Neural progenitor cell (in vitro differentiated cells): ENCODE results near the gene INPP4A.

Experiments
- EZH2 ChIP-seq: fragments of 200-600 bp; sonication (generic); IDR thresholded peaks from 2 replicates; pipeline ENCODE4 v1.6.1; 2017; ENCODE audit warnings: antibody characterized with exemption, mild to moderate bottlenecking, moderate library complexity
- EZH2phosphoT487 ChIP-seq: fragments of 200-600 bp; sonication (generic); IDR thresholded peaks from 2 replicates; pipeline ENCODE4 v1.6.1; 2017; ENCODE audit warnings: antibody characterized with exemption

DNA sequence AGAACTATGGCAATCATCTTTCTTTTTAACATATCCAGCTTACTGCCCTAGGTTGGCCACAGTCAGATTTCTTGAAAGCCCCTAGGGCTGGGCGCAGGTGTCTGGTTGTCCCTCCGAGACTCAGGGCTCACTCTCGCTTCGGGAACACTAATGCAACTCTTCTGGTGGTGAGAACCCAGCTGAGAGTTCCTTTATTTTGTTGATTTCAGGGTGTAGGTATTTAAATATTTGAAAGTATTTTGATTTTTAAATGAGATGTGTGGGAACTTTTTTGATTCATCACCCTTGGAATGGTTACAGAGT is 40.7 kb downstream of the INPP4A start:
- TF ChIP-seq EZH2 = no peak
- no peak for TF ChIP-seq EZH2phosphoT487
